ENCODE results near the gene WDR6. TPM values are rescaled to one million over a fixed set of nuclear protein-coding genes. Genes with fewer than 3 reads are reported as not detected.
A peak's percentile ranks its signal among the peaks of the same experiment; 100 is the strongest.

Gene WDR6
- total RNA-seq, 1 donor from 2014 or later, result 131 TPM

DNA sequence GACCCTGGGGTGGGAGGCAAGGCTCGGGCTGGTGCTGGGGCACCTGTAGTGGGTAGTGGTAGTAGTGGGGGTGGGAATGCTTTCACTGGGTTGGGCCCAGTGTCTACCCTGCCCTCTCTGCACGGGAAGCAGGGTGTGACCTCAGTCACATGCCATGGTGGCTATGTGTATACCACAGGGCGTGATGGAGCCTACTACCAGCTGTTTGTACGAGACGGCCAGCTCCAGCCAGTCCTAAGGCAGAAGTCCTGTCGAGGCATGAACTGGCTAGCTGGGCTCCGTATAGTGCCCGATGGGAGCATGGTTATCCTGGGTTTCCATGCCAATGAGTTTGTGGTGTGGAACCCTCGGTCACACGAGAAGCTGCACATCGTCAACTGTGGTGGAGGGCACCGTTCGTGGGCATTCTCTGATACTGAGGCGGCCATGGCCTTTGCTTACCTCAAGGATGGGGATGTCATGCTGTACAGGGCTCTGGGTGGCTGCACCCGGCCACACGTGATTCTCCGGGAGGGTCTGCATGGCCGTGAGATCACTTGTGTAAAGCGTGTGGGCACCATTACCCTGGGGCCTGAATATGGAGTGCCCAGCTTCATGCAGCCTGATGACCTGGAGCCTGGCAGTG, 6.0 kb downstream of the WDR6 start:
- H3K4me3 Mint-ChIP-seq, result no peak overlapping the region

DNA sequence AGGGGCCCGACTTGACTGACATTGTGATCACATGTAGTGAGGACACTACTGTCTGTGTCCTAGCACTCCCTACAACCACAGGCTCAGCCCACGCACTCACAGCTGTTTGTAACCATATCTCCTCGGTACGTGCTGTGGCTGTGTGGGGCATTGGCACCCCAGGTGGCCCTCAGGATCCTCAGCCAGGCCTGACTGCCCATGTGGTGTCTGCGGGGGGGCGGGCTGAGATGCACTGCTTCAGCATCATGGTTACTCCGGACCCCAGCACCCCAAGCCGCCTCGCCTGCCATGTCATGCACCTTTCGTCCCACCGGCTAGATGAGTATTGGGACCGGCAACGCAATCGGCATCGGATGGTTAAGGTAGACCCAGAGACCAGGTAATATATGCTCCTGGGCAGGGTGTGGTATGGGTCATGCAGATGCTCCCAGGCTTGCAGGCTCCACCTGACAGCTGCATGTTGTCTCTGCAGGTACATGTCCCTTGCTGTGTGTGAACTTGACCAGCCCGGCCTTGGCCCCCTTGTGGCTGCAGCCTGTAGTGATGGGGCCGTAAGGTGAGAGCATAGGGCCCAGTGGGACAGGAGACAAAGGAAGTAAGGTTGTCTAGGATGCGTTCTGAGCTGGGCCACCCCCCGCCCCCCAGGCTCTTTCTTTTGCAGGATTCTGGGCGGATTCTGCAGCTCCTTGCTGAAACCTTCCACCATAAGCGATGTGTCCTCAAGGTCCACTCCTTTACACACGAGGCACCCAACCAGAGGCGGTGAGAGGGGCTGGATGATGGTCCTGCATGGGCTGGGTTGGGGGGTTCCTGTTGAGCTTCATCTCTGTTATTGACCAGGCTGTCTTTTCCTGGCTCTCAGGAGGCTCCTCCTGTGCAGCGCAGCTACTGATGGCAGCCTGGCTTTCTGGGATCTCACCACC, 6.8 kb downstream of the WDR6 start:
- no peak overlapping the region for H3K4me2 ChIP-seq
- H4K20me1 ChIP-seq (ENCODE audit: low read depth), result peaks cover 84% of the 10 kb centered on the region
- peaks cover 21% of the 10 kb centered on the region for H3K36me3 Mint-ChIP-seq
- TF ChIP-seq, protein P1, sequence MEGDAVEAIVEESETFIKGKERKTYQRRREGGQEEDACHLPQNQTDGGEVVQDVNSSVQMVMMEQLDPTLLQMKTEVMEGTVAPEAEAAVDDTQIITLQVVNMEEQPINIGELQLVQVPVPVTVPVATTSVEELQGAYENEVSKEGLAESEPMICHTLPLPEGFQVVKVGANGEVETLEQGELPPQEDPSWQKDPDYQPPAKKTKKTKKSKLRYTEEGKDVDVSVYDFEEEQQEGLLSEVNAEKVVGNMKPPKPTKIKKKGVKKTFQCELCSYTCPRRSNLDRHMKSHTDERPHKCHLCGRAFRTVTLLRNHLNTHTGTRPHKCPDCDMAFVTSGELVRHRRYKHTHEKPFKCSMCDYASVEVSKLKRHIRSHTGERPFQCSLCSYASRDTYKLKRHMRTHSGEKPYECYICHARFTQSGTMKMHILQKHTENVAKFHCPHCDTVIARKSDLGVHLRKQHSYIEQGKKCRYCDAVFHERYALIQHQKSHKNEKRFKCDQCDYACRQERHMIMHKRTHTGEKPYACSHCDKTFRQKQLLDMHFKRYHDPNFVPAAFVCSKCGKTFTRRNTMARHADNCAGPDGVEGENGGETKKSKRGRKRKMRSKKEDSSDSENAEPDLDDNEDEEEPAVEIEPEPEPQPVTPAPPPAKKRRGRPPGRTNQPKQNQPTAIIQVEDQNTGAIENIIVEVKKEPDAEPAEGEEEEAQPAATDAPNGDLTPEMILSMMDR (IDR thresholded peaks at IDR 0.05), result peak; percentile 48
- no peak for TF ChIP-seq EZH2 (IDR thresholded peaks at IDR 0.05)
- H3K27ac Mint-ChIP-seq, result no peak overlapping the region
- H3K4me1 Mint-ChIP-seq, result peaks cover 13% of the 10 kb centered on the region
- H3K36me3 ChIP-seq, result no peaks in the 10 kb centered on the region
- H3K79me2 ChIP-seq (ENCODE audit: low read depth), result peaks cover 48% of the 10 kb centered on the region
- no peak overlapping the region for H2AFZ ChIP-seq (replicated peaks)
- no peak overlapping the region for H3K9ac ChIP-seq
- peaks cover 4% of the 10 kb centered on the region for H3K27me3 Mint-ChIP-seq (ENCODE audit: insufficient read depth, low read depth)
- no peak for DNase-seq (ENCODE audit: low spot score)
- H3K9me3 Mint-ChIP-seq, result no peaks in the 10 kb centered on the region
- no peak overlapping the region for H3K27ac ChIP-seq
- H3K9me3 ChIP-seq (ENCODE audit: low read depth), result no peaks in the 10 kb centered on the region
- H3K4me3 Mint-ChIP-seq, result no peak overlapping the region
- H3K4me1 ChIP-seq, result no peaks in the 10 kb centered on the region
- H3K27me3 ChIP-seq, result no peaks in the 10 kb centered on the region
- peaks cover 41% of the 10 kb centered on the region for H3F3A ChIP-seq (ENCODE audit: low read depth)
- H3K4me3 ChIP-seq, result no peak overlapping the region

More for the DNA sequence above, 6.0 kb downstream of the WDR6 start:
- no peaks in the 10 kb centered on the region for H3K9me3 Mint-ChIP-seq
- no peaks in the 10 kb centered on the region for H3K27me3 ChIP-seq
- H3K4me3 ChIP-seq, result no peak overlapping the region
- H3K4me1 Mint-ChIP-seq, result peaks cover 13% of the 10 kb centered on the region
- no peaks in the 10 kb centered on the region for H3K36me3 ChIP-seq
- no peaks in the 10 kb centered on the region for H3K9me3 ChIP-seq (ENCODE audit: low read depth)
- TF ChIP-seq EZH2phosphoT487 (IDR thresholded peaks at IDR 0.05), result no peak
- TF ChIP-seq, protein P1 (IDR thresholded peaks at IDR 0.05), result no peak
- peaks cover 54% of the 10 kb centered on the region for H3K79me2 ChIP-seq (ENCODE audit: low read depth)
- H3K27me3 Mint-ChIP-seq (ENCODE audit: insufficient read depth, low read depth), result peaks cover 4% of the 10 kb centered on the region
- H3K4me1 ChIP-seq, result peaks cover 6% of the 10 kb centered on the region
- H3K9ac ChIP-seq, result no peak overlapping the region
- no peak for DNase-seq (ENCODE audit: low spot score)
- H3K27ac ChIP-seq, result no peak overlapping the region
- H2AFZ ChIP-seq (replicated peaks), result no peak overlapping the region
- no peak overlapping the region for H3K4me2 ChIP-seq
- peaks cover 40% of the 10 kb centered on the region for H3F3A ChIP-seq (ENCODE audit: low read depth)
- H3K27ac Mint-ChIP-seq, result no peak overlapping the region
- peaks cover 22% of the 10 kb centered on the region for H3K36me3 Mint-ChIP-seq
- H4K20me1 ChIP-seq (ENCODE audit: low read depth), result peaks cover 92% of the 10 kb centered on the region

DNA sequence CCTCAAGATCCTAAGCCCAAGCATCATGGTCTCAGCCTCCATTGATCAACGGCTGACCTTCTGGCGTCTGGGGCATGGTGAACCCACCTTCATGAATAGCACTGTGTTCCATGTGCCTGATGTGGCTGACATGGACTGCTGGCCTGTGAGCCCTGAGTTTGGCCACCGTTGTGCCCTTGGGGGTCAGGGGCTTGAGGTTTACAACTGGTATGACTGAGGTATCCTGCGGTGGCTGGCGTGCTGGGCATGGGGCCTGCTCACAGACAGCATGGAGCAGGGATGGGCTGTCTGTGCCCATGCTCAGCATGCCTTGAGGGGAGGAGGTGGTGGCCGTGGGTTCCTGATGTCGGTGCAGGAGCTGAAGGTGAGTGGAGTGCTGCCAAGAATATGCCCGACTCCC, 7.9 kb downstream of the WDR6 start:
- no peak for DNase-seq (ENCODE audit: low spot score)
- Histone ChIP-seq H3F3A (ENCODE audit: low read depth) (peaks cover 52% of the 10 kb centered on the region), H3K27ac (no peak overlapping the region), H3K4me3 (no peak overlapping the region), H3K9me3 (ENCODE audit: low read depth) (no peaks in the 10 kb centered on the region), H3K27me3 (no peaks in the 10 kb centered on the region), H3K4me1 (peaks cover 6% of the 10 kb centered on the region), H3K4me2 (no peak overlapping the region), H3K36me3 (no peaks in the 10 kb centered on the region), H3K79me2 (ENCODE audit: low read depth) (peaks cover 48% of the 10 kb centered on the region), H3K9ac (no peak overlapping the region), H4K20me1 (ENCODE audit: low read depth) (peaks cover 75% of the 10 kb centered on the region), H2AFZ (replicated peaks) (no peak overlapping the region)
- no peak overlapping the region for H3K27ac Mint-ChIP-seq
- H3K27me3 Mint-ChIP-seq (ENCODE audit: insufficient read depth, low read depth), result peaks cover 5% of the 10 kb centered on the region
- TF ChIP-seq EZH2phosphoT487 (IDR thresholded peaks at IDR 0.05), result no peak
- TF ChIP-seq EZH2 (IDR thresholded peaks at IDR 0.05), result no peak
- peak overlapping the region; percentile 9 for H3K4me3 Mint-ChIP-seq
- peaks cover 21% of the 10 kb centered on the region for H3K36me3 Mint-ChIP-seq
- no peaks in the 10 kb centered on the region for H3K9me3 Mint-ChIP-seq
- peaks cover 16% of the 10 kb centered on the region for H3K4me1 Mint-ChIP-seq

All from neural progenitor cell (in vitro differentiated cells).